ENCODE results near the gene TDRD9.

The TDRD9 gene

DNA sequence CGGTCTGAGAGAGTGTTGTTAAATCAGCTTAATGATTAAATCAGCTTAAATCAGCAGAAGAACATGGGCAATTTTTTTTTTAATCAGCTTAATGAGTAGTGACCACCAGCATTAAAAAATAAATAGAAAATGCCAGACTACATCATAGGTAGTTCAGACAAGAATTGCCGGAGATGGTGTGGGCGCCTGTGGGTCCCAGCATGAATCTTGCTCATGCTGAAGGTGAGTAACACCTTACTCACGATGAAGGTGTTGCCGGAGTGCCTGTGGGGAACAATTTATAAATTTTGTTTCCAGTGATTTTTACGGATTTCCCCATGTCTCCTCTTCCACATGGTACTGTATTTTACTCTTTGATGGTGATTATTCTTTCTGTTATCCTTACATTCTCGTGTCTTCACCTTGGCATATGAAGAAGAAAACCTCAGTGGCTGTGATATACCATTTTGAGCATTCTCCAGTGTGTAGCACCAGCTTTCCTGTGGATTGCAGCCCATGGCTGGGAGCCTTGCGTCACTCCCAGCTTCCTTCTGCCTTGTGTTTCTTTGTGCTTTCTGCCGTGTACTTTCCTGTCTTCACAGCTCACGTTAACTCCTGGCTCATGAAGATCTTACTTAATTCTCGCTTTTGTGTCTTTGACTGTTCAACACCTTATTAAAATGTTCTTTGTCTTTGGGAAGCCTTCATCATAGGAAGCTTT lies 4.7 kb downstream of the TDRD9 start:
- H3K79me2 ChIP-seq (ENCODE audit: insufficient read depth, low read length) = no peaks in the 10 kb centered on the region
- H3K27me3 ChIP-seq (ENCODE audit: insufficient read depth, low read length) = no peaks in the 10 kb centered on the region
- no peaks in the 10 kb centered on the region for H3K9me3 ChIP-seq (ENCODE audit: low read length)
- no peak overlapping the region for H3K9ac ChIP-seq (ENCODE audit: low read length)
- TF ChIP-seq, protein P1, sequence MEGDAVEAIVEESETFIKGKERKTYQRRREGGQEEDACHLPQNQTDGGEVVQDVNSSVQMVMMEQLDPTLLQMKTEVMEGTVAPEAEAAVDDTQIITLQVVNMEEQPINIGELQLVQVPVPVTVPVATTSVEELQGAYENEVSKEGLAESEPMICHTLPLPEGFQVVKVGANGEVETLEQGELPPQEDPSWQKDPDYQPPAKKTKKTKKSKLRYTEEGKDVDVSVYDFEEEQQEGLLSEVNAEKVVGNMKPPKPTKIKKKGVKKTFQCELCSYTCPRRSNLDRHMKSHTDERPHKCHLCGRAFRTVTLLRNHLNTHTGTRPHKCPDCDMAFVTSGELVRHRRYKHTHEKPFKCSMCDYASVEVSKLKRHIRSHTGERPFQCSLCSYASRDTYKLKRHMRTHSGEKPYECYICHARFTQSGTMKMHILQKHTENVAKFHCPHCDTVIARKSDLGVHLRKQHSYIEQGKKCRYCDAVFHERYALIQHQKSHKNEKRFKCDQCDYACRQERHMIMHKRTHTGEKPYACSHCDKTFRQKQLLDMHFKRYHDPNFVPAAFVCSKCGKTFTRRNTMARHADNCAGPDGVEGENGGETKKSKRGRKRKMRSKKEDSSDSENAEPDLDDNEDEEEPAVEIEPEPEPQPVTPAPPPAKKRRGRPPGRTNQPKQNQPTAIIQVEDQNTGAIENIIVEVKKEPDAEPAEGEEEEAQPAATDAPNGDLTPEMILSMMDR (IDR thresholded peaks at IDR 0.05; ENCODE audit: low read length) = no peak
- no peak for TF ChIP-seq EZH2 (IDR thresholded peaks at IDR 0.05; ENCODE audit: borderline replicate concordance, low read length)
- H3F3A ChIP-seq (ENCODE audit: insufficient read depth, low read length) = no peaks in the 10 kb centered on the region
- no peak overlapping the region for H3K4me2 ChIP-seq (ENCODE audit: low read length)
- H3K4me1 ChIP-seq (ENCODE audit: insufficient read depth, low read length, severe bottlenecking) = peaks cover 5% of the 10 kb centered on the region
- no peak overlapping the region for H3K4me3 ChIP-seq (ENCODE audit: low read depth, low read length, poor library complexity, severe bottlenecking)
- H3K9me2 ChIP-seq (ENCODE audit: low read depth, low read length) = no peaks in the 10 kb centered on the region
- H3K27ac ChIP-seq (ENCODE audit: low read depth, low read length, poor library complexity, severe bottlenecking) = no peak overlapping the region
- no peak overlapping the region for H2AFZ ChIP-seq (ENCODE audit: low read length)
- H3K36me3 ChIP-seq (ENCODE audit: insufficient read depth, low read length) = no peaks in the 10 kb centered on the region
- H4K20me1 ChIP-seq (ENCODE audit: insufficient read depth, low read length) = no peaks in the 10 kb centered on the region

DNA sequence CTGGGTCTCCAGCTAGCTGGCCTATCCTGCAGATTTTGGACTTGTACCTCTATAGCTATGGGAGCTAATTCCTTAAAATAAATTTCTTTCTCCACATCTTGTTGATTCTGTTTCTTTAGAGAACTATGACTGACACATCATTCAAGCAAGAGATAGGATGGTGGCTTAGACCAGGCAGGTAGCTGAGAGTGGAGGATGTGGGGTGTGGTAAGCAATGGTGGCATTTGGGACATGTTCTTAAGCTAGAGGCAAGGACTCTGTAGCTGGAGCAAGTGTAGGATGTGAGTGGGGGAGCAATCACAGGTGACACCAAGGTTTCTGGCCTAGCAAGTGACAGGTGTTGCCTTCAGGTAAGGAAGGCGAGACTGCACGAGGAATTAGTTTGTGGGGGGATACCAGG lies 6.8 kb downstream of the TDRD9 start:
- no peaks in the 10 kb centered on the region for H4K20me1 ChIP-seq (ENCODE audit: insufficient read depth, low read length)
- H3K79me2 ChIP-seq (ENCODE audit: insufficient read depth, low read length) = no peaks in the 10 kb centered on the region
- H3K4me2 ChIP-seq (ENCODE audit: low read length) = no peak overlapping the region
- TF ChIP-seq, protein P1 (IDR thresholded peaks at IDR 0.05; ENCODE audit: low read length) = no peak
- TF ChIP-seq EZH2 (IDR thresholded peaks at IDR 0.05; ENCODE audit: borderline replicate concordance, low read length) = no peak
- H3K9ac ChIP-seq (ENCODE audit: low read length) = no peak overlapping the region
- no peaks in the 10 kb centered on the region for H3K27me3 ChIP-seq (ENCODE audit: insufficient read depth, low read length)
- H3K4me1 ChIP-seq (ENCODE audit: insufficient read depth, low read length, severe bottlenecking) = peaks cover 5% of the 10 kb centered on the region
- no peak overlapping the region for H2AFZ ChIP-seq (ENCODE audit: low read length)
- no peaks in the 10 kb centered on the region for H3F3A ChIP-seq (ENCODE audit: insufficient read depth, low read length)
- no peaks in the 10 kb centered on the region for H3K9me3 ChIP-seq (ENCODE audit: low read length)
- H3K36me3 ChIP-seq (ENCODE audit: insufficient read depth, low read length) = no peaks in the 10 kb centered on the region
- no peaks in the 10 kb centered on the region for H3K9me2 ChIP-seq (ENCODE audit: low read depth, low read length)
- no peak overlapping the region for H3K4me3 ChIP-seq (ENCODE audit: low read depth, low read length, poor library complexity, severe bottlenecking)
- H3K27ac ChIP-seq (ENCODE audit: low read depth, low read length, poor library complexity, severe bottlenecking) = no peak overlapping the region

DNA sequence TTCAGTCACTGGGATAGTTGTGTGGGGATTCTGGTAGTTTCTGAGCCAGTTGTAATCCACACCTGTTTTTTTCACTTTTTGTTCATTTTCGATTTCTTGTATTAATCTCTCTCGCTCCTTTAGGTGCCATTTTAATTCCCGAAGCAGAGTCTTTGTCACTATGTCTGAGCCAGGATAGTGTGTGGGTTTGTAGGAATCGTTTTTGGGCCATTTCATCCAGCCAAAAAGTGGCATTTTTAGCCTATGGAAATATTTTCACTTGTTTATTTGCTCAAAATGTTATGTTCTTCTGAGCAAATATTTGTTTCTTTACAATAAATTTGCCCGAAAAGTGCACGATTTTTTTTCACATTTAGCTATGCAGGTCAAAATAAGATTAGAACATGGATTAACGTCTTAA lies 13.2 kb downstream of the TDRD9 start:
- Histone ChIP-seq H3K9me2 (ENCODE audit: low read depth, low read length) (no peaks in the 10 kb centered on the region), H3K79me2 (ENCODE audit: insufficient read depth, low read length) (no peaks in the 10 kb centered on the region), H3F3A (ENCODE audit: insufficient read depth, low read length) (no peaks in the 10 kb centered on the region), H3K27ac (ENCODE audit: low read depth, low read length, poor library complexity, severe bottlenecking) (no peak overlapping the region), H3K4me2 (ENCODE audit: low read length) (no peak overlapping the region), H3K36me3 (ENCODE audit: insufficient read depth, low read length) (no peaks in the 10 kb centered on the region), H3K27me3 (ENCODE audit: insufficient read depth, low read length) (peaks cover 7% of the 10 kb centered on the region; the same call in 1 of the 2 replicates), H3K4me3 (ENCODE audit: low read depth, low read length, poor library complexity, severe bottlenecking) (no peak overlapping the region), H3K4me1 (ENCODE audit: insufficient read depth, low read length, severe bottlenecking) (no peaks in the 10 kb centered on the region), H4K20me1 (ENCODE audit: insufficient read depth, low read length) (no peaks in the 10 kb centered on the region), H2AFZ (ENCODE audit: low read length) (no peak overlapping the region), H3K9me3 (ENCODE audit: low read length) (peaks cover 1% of the 10 kb centered on the region), H3K9ac (ENCODE audit: low read length) (no peak overlapping the region)
- TF ChIP-seq EZH2 (IDR thresholded peaks at IDR 0.05; ENCODE audit: borderline replicate concordance, low read length) = no peak
- TF ChIP-seq, protein P1 (IDR thresholded peaks at IDR 0.05; ENCODE audit: low read length) = no peak
